B cell (primary cell): ENCODE results near the gene RBM20. TPM values are rescaled to one million over a fixed set of nuclear protein-coding genes. Genes with fewer than 3 reads are reported as not detected.

ENCODE experiments used
- ATAC-seq: fragments of 200-7000 bp; cut with Tn5 transposase; one replicate; pipeline ENCODE4 v1.10.0; 2021; ENCODE audit warnings: low read depth, mild to moderate bottlenecking, moderate number of reproducible peaks, moderate library complexity
- CTCF ChIA-PET: fragments of 350-600 bp; sonication (Branson Sonifier 250); formaldehyde crosslinking; loops from one replicate; lab custom pipeline; 2021; ENCODE audit warnings: antibody characterized with exemption, inconsistent platforms; lab: Charles Lee
- POLR2A ChIA-PET: fragments of 350-600 bp; sonication (Branson Sonifier 250); formaldehyde crosslinking; loops from one replicate; lab custom pipeline; 2021; ENCODE audit warnings: antibody characterized with exemption; lab: Charles Lee
- DNase-seq: peaks from one replicate; pipeline ENCODE4 v3.0.0; 2013
- H2AFZ ChIP-seq: 2 replicates; pipeline ENCODE4 v1.6.1; 2012; ENCODE audit warnings: mild to moderate bottlenecking, low read depth, low read length; ENCODE audit not compliant: insufficient read depth, poor library complexity, severe bottlenecking
- H3K27ac ChIP-seq, 2 donors: 1 replicate in 1 of 2; 2 replicates in 1 of 2; pipeline ENCODE4 v1.5.1; 2012 to 2013; ENCODE audit warnings: low read length in 2 of 2, mild to moderate bottlenecking in 2 of 2, moderate library complexity in 1 of 2
- H3K27me3 ChIP-seq, 4 experiments: fragments of 200-600 bp in 1 of 4; sonication (generic) in 1 of 4; replicated peaks in 1 of 4; 1 replicate in 2 of 4; 2 replicates in 2 of 4; pipeline versions ENCODE4 v1.6.1 to v1.7.0; 2013 to 2016; ENCODE audit warnings: low read length in 3 of 4, mild to moderate bottlenecking in 2 of 4, mixed read lengths in 1 of 4, moderate library complexity in 1 of 4; ENCODE audit not compliant: insufficient read depth in 4 of 4, control insufficient read depth in 3 of 4; ENCODE audit errors: control extremely low read depth in 1 of 4
- H3K36me3 ChIP-seq, 2 experiments: replicated peaks in 1 of 2; 1 replicate in 1 of 2; 2 replicates in 1 of 2; pipeline versions ENCODE4 v1.6.1 to v1.7.1; 2013; ENCODE audit warnings: low read length in 1 of 2; ENCODE audit not compliant: insufficient read depth in 2 of 2, control insufficient read depth in 1 of 2; ENCODE audit errors: control extremely low read depth in 1 of 2, extremely low read depth in 1 of 2
- H3K4me1 ChIP-seq, 2 donors: fragments of 200-600 bp in 1 of 2; sonication (generic) in 1 of 2; 1 replicate in 1 of 2; 2 replicates in 1 of 2; pipeline versions ENCODE4 v1.5.1 to v1.6.1; 2013 to 2017; ENCODE audit warnings: low read length in 2 of 2; ENCODE audit not compliant: control insufficient read depth in 2 of 2, insufficient read depth in 2 of 2
- H3K4me2 ChIP-seq: replicated peaks from 2 replicates; pipeline ENCODE3; 2012; ENCODE audit warnings: mild to moderate bottlenecking, low read depth, low read length; ENCODE audit not compliant: poor library complexity, severe bottlenecking
- H3K4me3 ChIP-seq, 5 experiments: fragments of 200-600 bp in 1 of 5; sonication (generic) in 1 of 5; 1 replicate in 3 of 5; 2 replicates in 2 of 5; pipeline versions ENCODE4 v1.5.1 to v1.7.0; 2011 to 2016; ENCODE audit warnings: low read length in 4 of 5, mild to moderate bottlenecking in 4 of 5, low read depth in 2 of 5, control low read depth in 1 of 5, moderate library complexity in 1 of 5; ENCODE audit not compliant: insufficient read depth in 1 of 5; ENCODE audit errors: control extremely low read depth in 1 of 5, extremely low read depth in 1 of 5
- H3K79me2 ChIP-seq: fragments of 200-600 bp; sonication (generic); one replicate; pipeline ENCODE4 v1.6.0; 2016; ENCODE audit warnings: low read length; ENCODE audit not compliant: control insufficient read depth, insufficient read depth
- H3K9ac ChIP-seq: fragments of 200-600 bp; sonication (generic); 2 replicates; pipeline ENCODE4 v1.6.1; 2017; ENCODE audit warnings: mild to moderate bottlenecking, low read length, moderate library complexity
- H3K9me3 ChIP-seq, 3 donors: one replicate each; pipeline versions ENCODE4 v1.6.1 to v1.7.1; 2013; ENCODE audit warnings: low read length in 2 of 3; ENCODE audit not compliant: control insufficient read depth in 2 of 3, insufficient read depth in 1 of 3; ENCODE audit errors: control extremely low read depth in 1 of 3
- H4K20me1 ChIP-seq: 2 replicates; pipeline ENCODE4 v1.6.0; 2012; ENCODE audit warnings: mild to moderate bottlenecking, low read length; ENCODE audit not compliant: insufficient read depth, control insufficient read depth, poor library complexity, severe bottlenecking
- H3K27ac Mint-ChIP-seq: one replicate; pipeline ENCODE4 v1.8.0; 2021; ENCODE audit warnings: mixed read lengths
- H3K27me3 Mint-ChIP-seq: one replicate; pipeline ENCODE4 v1.8.0; 2021; ENCODE audit warnings: mixed read lengths
- H3K4me1 Mint-ChIP-seq: one replicate; pipeline ENCODE4 v1.8.0; 2021; ENCODE audit warnings: mixed read lengths
- H3K4me3 Mint-ChIP-seq: one replicate; pipeline ENCODE4 v1.8.0; 2021; ENCODE audit warnings: mixed read lengths
- H3K9me3 Mint-ChIP-seq: one replicate; pipeline ENCODE4 v1.8.0; 2022; ENCODE audit warnings: mixed read lengths; ENCODE audit not compliant: insufficient read depth
- CTCF ChIP-seq: fragments of 200-600 bp; IDR thresholded peaks from one replicate; pipeline ENCODE4 v1.8.0; 2022; ENCODE audit warnings: antibody characterized with exemption, mild to moderate bottlenecking
- EZH2 ChIP-seq: IDR thresholded peaks from 2 replicates; pipeline ENCODE4 v1.6.1; 2012; ENCODE audit warnings: borderline replicate concordance, low read depth, mild to moderate bottlenecking, moderate library complexity, low read length; ENCODE audit not compliant: insufficient read depth, poor library complexity, severe bottlenecking
- WGBS: methylation state at CpG from one replicate; pipeline ENCODE4 v1.1.5; 2013; ENCODE audit warnings: missing lambda C conversion rate; ENCODE audit not compliant: insufficient coverage; 5-methylcytosine and 5-hydroxymethylcytosine counted together
- intact Hi-C: fragments of 100-400 bp; cut with micrococcal nuclease; formaldehyde crosslinking; loops from one replicate; pipeline ENCODE4 v1.10.0; 2022
- polyA plus RNA-seq: library from polyadenylated mRNA; depleted of rRNA; stranded (reverse); fragments of >200 nt; gene quantifications from 2 replicates; pipeline ENCODE4 v1.2.3, GENCODE V29; 2012
- total RNA-seq, 2 donors: library from RNA; stranded (reverse); fragments of 120-200 nt in 1 of 2; gene quantifications; 1 replicate in 1 of 2; 2 replicates in 1 of 2; pipeline versions ENCODE4 v1.2.3 to v1.2.4, GENCODE V29; 2013 to 2022

Gene RBM20
- total and polyA plus RNA-seq, 2 donors (not counting 1 experiment from before 2014, with no cell fraction given) = not detected

- Mint-ChIP-seq H3K4me1 (no peaks in the 10 kb centered on the region), H3K4me3 (no peak overlapping the region), H3K27ac (no peak overlapping the region), H3K9me3 (no peaks in the 10 kb centered on the region), H3K27me3 (peaks cover 25% of the 10 kb centered on the region)
- Histone ChIP-seq H3K27me3 (peaks cover 0 to 25% (median 8%) of the 10 kb centered on the region in 4 experiments), H3K79me2 (no peaks in the 10 kb centered on the region), H3K9me3 (no peaks in the 10 kb centered on the region), H3K4me1 (no peaks in the 10 kb centered on the region), H3K4me2 (no peak overlapping the region), H3K4me3 (no peak overlapping the region), H3K27ac (no peak overlapping the region), H3K36me3 (no peaks in the 10 kb centered on the region), H2AFZ (no peak overlapping the region), H4K20me1 (no peaks in the 10 kb centered on the region), H3K9ac (no peak overlapping the region)
- CTCF ChIA-PET = no interaction called here
- DNase-seq (no peak), ATAC-seq (no peak)
- POLR2A ChIA-PET = no interaction called here
- intact Hi-C loops = no loop called here
- TF ChIP-seq CTCF (no peak), EZH2 (no peak)
- no CpG with 5 or more reads among the region's 9 CpGs for WGBS
Measured at GRCh38 chr10:110634527-110635209, 9.5 kb upstream of the RBM20 start.

GRCh38 chr10:110636572-110636931 is 7.6 kb upstream of the RBM20 start:
- POLR2A ChIA-PET = no interaction called here
- H3K36me3 ChIP-seq = no peaks in the 10 kb centered on the region

More at GRCh38 chr10:110636572-110636931, 7.6 kb upstream of the RBM20 start:
- no peak overlapping the region for H3K9ac ChIP-seq
- H3K4me2 ChIP-seq = no peak overlapping the region
- H3K27me3 ChIP-seq = peaks cover 0 to 32% (median 9%) of the 10 kb centered on the region in 4 experiments
- H3K4me3 ChIP-seq = no peak overlapping the region
- no peak overlapping the region for H3K27ac Mint-ChIP-seq
- WGBS = 100% methylated on average over 1 of the region's 2 CpGs
- H3K9me3 Mint-ChIP-seq = no peaks in the 10 kb centered on the region
- H3K27me3 Mint-ChIP-seq = peaks cover 39% of the 10 kb centered on the region
- intact Hi-C loops = no loop called here
- no peak overlapping the region for H3K4me3 Mint-ChIP-seq
- CTCF ChIA-PET = no interaction called here
- no peaks in the 10 kb centered on the region for H4K20me1 ChIP-seq
- ATAC-seq (no peak), DNase-seq (no peak)
- H2AFZ ChIP-seq = no peak overlapping the region
- peaks cover 2 to 4% of the 10 kb centered on the region in 2 donors for H3K4me1 ChIP-seq
- no peaks in the 10 kb centered on the region for H3K9me3 ChIP-seq
- H3K27ac ChIP-seq = no peak overlapping the region
- TF ChIP-seq CTCF (no peak), EZH2 (no peak)
- no peaks in the 10 kb centered on the region for H3K79me2 ChIP-seq
- H3K4me1 Mint-ChIP-seq = peaks cover 6% of the 10 kb centered on the region
